ENCODE measurements around the gene LARP4.

The LARP4 gene

GRCh38 chr12:50525422-50525821, 124.7 kb downstream of the LARP4 start:
- no peak for DNase-seq (ENCODE audit: low read depth)

GRCh38 chr12:50527359-50527726, 126.7 kb downstream of the LARP4 start:
- DNase-seq (ENCODE audit: low read depth) = no peak

- DNase-seq (ENCODE audit: low read depth) = no peak
Observed at GRCh38 chr12:50528800-50529199, 128.1 kb downstream of the LARP4 start.

GRCh38 chr12:50529345-50529744, 128.7 kb downstream of the LARP4 start:
- DNase-seq (ENCODE audit: low read depth) = no peak
